Caco-2 (cell line): Measurements from ENCODE around the gene PLXDC2. TPM values are rescaled to one million over a fixed set of nuclear protein-coding genes. Genes with fewer than 3 reads are reported as not detected.

Source experiments
- BruUV-seq: library from RNA; stranded (reverse); fragments of 400-500 nt; replicated peaks from 2 replicates; lab custom pipeline; 2021; lab: Mats Ljungman, UMichigan
- CTCF ChIA-PET: fragments of 300-600 bp; sonication (Branson Sonifier 250); formaldehyde crosslinking; loops from one replicate; lab custom pipeline; 2022; ENCODE audit warnings: antibody characterized with exemption; lab: Charles Lee
- POLR2A ChIA-PET: fragments of 300-600 bp; sonication (Branson Sonifier 250); formaldehyde crosslinking; loops from one replicate; lab custom pipeline; 2022; ENCODE audit warnings: antibody characterized with exemption; lab: Charles Lee
- DNase-seq, 2 experiments: peaks; one replicate each; pipeline versions ENCODE4 v3.0.0 to v3.0.0-alpha.2; 2020 to 2022
- H3K27me3 ChIP-seq: replicated peaks from 2 replicates; pipeline ENCODE4 v1.6.0; 2011; ENCODE audit warnings: low read length; ENCODE audit not compliant: control insufficient read depth, insufficient read depth
- H3K36me3 ChIP-seq: 2 replicates; pipeline ENCODE4 v1.5.1; 2011; ENCODE audit warnings: low read length; ENCODE audit not compliant: control insufficient read depth, insufficient read depth
- H3K4me1 ChIP-seq: fragments of 250-450 bp; sonication (Bioruptor Pico); 2 replicates; pipeline ENCODE4 v1.5.1; 2020; ENCODE audit warnings: mild to moderate bottlenecking
- H3K4me3 ChIP-seq: 2 replicates; pipeline ENCODE4 v1.5.1; 2011; ENCODE audit warnings: low read depth, mild to moderate bottlenecking, control low read depth, low read length
- H3K9me3 ChIP-seq: fragments of 250-450 bp; sonication (Bioruptor Pico); 2 replicates; pipeline ENCODE4 v1.5.1; 2020; ENCODE audit warnings: mild to moderate bottlenecking, moderate library complexity
- H3K27ac Mint-ChIP-seq: one replicate; pipeline ENCODE4 v1.8.0; 2022; ENCODE audit warnings: mixed read lengths; ENCODE audit not compliant: unreplicated experiment
- H3K27me3 Mint-ChIP-seq: one replicate; pipeline ENCODE4 v1.8.0; 2022; ENCODE audit warnings: mixed read lengths; ENCODE audit not compliant: insufficient read depth, unreplicated experiment
- H3K36me3 Mint-ChIP-seq: one replicate; pipeline ENCODE4 v1.8.0; 2022; ENCODE audit warnings: mild to moderate bottlenecking, mixed read lengths; ENCODE audit not compliant: insufficient read depth, unreplicated experiment
- H3K4me1 Mint-ChIP-seq: one replicate; pipeline ENCODE4 v1.8.0; 2022; ENCODE audit warnings: low read depth, mixed read lengths; ENCODE audit not compliant: unreplicated experiment
- H3K4me3 Mint-ChIP-seq: one replicate; pipeline ENCODE4 v1.8.0; 2022; ENCODE audit warnings: mild to moderate bottlenecking, moderate library complexity, mixed read lengths; ENCODE audit not compliant: unreplicated experiment
- H3K9me3 Mint-ChIP-seq: one replicate; pipeline ENCODE4 v1.8.0; 2022; ENCODE audit warnings: mixed read lengths; ENCODE audit not compliant: unreplicated experiment
- intact Hi-C: fragments of 100-400 bp; cut with micrococcal nuclease; formaldehyde crosslinking; loops from one replicate; pipeline ENCODE4 v1.10.0; 2022; ENCODE audit not compliant: unreplicated experiment
- total RNA-seq: library from RNA; stranded (reverse); gene quantifications from 2 replicates; pipeline ENCODE4 v1.2.3, GENCODE V29; 2022
- TF ChIP-seq, protein P1 (sequence below), 2 experiments: fragments of 200-600 bp in 1 of 2; IDR thresholded peaks; 1 replicate in 1 of 2; 2 replicates in 1 of 2; pipeline versions ENCODE4 v1.5.1 to v1.8.0; 2011 to 2022; ENCODE audit warnings: antibody characterized with exemption in 1 of 2, control low read depth in 1 of 2, inconsistent platforms in 1 of 2, low read depth in 1 of 2, low read length in 1 of 2, mild to moderate bottlenecking in 1 of 2, moderate library complexity in 1 of 2; ENCODE audit not compliant: insufficient read depth in 1 of 2, severe bottlenecking in 1 of 2, unreplicated experiment in 1 of 2

Gene PLXDC2
- total RNA-seq, 1 experiment from 2014 or later: 0.54 TPM

DNA sequence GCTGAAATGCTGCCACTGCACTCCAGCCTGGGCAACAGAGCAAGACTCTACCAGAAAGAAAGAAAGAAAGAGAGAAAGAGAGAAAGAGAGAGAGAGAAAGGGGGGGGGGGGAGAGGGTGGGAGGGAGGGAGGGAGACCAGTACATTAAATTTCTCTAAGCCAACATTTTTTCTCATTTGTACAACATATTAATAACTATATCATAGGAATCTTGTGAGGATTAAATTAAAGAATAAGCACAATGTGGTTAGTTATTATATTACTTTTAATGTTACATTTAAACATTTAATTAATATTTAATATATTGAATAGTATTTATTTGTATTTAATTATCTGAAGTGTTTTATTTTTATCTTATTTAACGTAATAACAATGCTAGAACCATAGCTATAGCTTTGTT, 53.1 kb downstream of the PLXDC2 start:
- H3K4me3 ChIP-seq: no peak overlapping the region
- ChIA-PET POLR2A (no interaction called here), CTCF (no interaction called here)
- Mint-ChIP-seq H3K4me3 (no peak overlapping the region), H3K9me3 (no peaks in the 10 kb centered on the region), H3K4me1 (no peaks in the 10 kb centered on the region), H3K36me3 (no peaks in the 10 kb centered on the region), H3K27ac (no peak overlapping the region), H3K27me3 (no peaks in the 10 kb centered on the region)
- H3K9me3 ChIP-seq: no peaks in the 10 kb centered on the region
- intact Hi-C loops: no loop called here
- DNase-seq: no peak
- no peaks in the 10 kb centered on the region for H3K27me3 ChIP-seq
- no peaks in the 10 kb centered on the region for H3K4me1 ChIP-seq
- H3K36me3 ChIP-seq: no peaks in the 10 kb centered on the region
- TF ChIP-seq, protein P1, sequence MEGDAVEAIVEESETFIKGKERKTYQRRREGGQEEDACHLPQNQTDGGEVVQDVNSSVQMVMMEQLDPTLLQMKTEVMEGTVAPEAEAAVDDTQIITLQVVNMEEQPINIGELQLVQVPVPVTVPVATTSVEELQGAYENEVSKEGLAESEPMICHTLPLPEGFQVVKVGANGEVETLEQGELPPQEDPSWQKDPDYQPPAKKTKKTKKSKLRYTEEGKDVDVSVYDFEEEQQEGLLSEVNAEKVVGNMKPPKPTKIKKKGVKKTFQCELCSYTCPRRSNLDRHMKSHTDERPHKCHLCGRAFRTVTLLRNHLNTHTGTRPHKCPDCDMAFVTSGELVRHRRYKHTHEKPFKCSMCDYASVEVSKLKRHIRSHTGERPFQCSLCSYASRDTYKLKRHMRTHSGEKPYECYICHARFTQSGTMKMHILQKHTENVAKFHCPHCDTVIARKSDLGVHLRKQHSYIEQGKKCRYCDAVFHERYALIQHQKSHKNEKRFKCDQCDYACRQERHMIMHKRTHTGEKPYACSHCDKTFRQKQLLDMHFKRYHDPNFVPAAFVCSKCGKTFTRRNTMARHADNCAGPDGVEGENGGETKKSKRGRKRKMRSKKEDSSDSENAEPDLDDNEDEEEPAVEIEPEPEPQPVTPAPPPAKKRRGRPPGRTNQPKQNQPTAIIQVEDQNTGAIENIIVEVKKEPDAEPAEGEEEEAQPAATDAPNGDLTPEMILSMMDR (IDR thresholded peaks at IDR 0.05; ENCODE audit: insufficient read depth in 1 of 2, low read depth in 1 of 2, low read length in 1 of 2, severe bottlenecking in 1 of 2, unreplicated experiment in 1 of 2): no peak
- BruUV-seq: no TSS peak

DNA sequence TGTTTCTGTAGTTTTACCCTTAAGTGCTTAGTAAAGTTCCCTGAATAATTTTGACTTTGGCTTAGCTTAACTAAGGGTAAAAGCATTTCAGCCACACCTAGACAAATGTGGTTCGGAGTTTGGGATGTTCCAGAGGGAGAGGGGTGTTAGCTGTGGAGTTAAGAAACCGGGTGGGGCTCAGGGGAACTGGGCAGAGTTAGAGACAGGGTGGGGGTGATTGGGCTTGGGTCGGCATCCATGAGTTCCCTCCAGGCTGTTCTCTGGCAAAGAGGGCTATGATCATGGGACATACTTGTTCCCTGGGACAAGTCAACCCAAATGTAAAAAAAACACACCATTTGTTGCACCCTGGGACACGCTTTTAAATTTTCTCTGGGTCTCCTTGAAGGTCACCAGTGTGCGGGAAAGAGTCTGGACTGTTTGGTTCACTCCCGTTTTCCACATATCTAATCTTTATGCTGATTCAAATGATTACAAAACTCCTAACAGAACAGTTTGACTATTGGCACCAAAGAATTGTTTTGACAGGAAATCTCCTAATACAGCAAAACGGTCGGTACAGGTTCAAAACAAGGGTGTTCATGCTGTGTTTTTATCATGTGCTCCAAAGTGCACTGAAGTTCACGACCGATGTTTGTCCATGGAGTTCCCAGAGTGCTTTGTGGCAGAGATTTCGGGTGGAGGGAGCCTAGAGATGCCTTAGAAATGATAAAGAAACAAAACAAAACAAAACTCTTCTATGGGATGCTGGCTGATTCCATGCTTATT, 56.5 kb downstream of the PLXDC2 start:
- Mint-ChIP-seq H3K9me3 (no peaks in the 10 kb centered on the region), H3K27me3 (no peaks in the 10 kb centered on the region), H3K36me3 (no peaks in the 10 kb centered on the region), H3K27ac (no peak overlapping the region), H3K4me3 (no peak overlapping the region), H3K4me1 (no peaks in the 10 kb centered on the region)
- Histone ChIP-seq H3K27me3 (no peaks in the 10 kb centered on the region), H3K4me3 (no peak overlapping the region), H3K4me1 (no peaks in the 10 kb centered on the region), H3K9me3 (no peaks in the 10 kb centered on the region), H3K36me3 (no peaks in the 10 kb centered on the region)
- POLR2A ChIA-PET: no interaction called here
- intact Hi-C loops: no loop called here
- TF ChIP-seq, protein P1 (IDR thresholded peaks at IDR 0.05; ENCODE audit: insufficient read depth in 1 of 2, low read depth in 1 of 2, low read length in 1 of 2, severe bottlenecking in 1 of 2, unreplicated experiment in 1 of 2): no peak
- BruUV-seq: no TSS peak
- no peak for DNase-seq
- CTCF ChIA-PET: interaction anchor here (0.6 kb wide), 1 partner anchor 89 kb away, joined by 4 read pairs; no protein-coding TSS in a partner anchor

- H3K27me3 Mint-ChIP-seq: no peaks in the 10 kb centered on the region
- H3K4me3 ChIP-seq: no peak overlapping the region
- no peaks in the 10 kb centered on the region for H3K4me1 Mint-ChIP-seq
- H3K36me3 Mint-ChIP-seq: no peaks in the 10 kb centered on the region
- no peak overlapping the region for H3K27ac Mint-ChIP-seq
- no peaks in the 10 kb centered on the region for H3K9me3 Mint-ChIP-seq
- CTCF ChIA-PET: no interaction called here
- TF ChIP-seq, protein P1 (IDR thresholded peaks at IDR 0.05; ENCODE audit: insufficient read depth in 1 of 2, low read depth in 1 of 2, low read length in 1 of 2, severe bottlenecking in 1 of 2, unreplicated experiment in 1 of 2): no peak
- no peak for DNase-seq
- no peaks in the 10 kb centered on the region for H3K27me3 ChIP-seq
- H3K4me1 ChIP-seq: no peaks in the 10 kb centered on the region
- intact Hi-C loops: no loop called here
- no peak overlapping the region for H3K4me3 Mint-ChIP-seq
- no TSS peak for BruUV-seq
- POLR2A ChIA-PET: no interaction called here
- H3K36me3 ChIP-seq: no peaks in the 10 kb centered on the region
- no peaks in the 10 kb centered on the region for H3K9me3 ChIP-seq
Observed at GRCh38 chr10:19874190-19874589, 58.0 kb downstream of the PLXDC2 start.
